Activated CD4-positive, alpha-beta T cell treated with anti-CD3 and anti-CD28 coated beads for 36 hours (primary cell): ENCODE measurements around the gene TAOK1. TPM values are rescaled to one million over a fixed set of nuclear protein-coding genes. Genes with fewer than 3 reads are reported as not detected.

Source experiments
- ATAC-seq: fragments of 200-7000 bp; cut with Tn5 transposase; one replicate; pipeline ENCODE4 v1.10.0; 2021; ENCODE audit warnings: mild to moderate bottlenecking, moderate library complexity
- CTCF ChIA-PET: fragments of 350-600 bp; sonication (Branson Sonifier 250); formaldehyde crosslinking; loops from one replicate; lab custom pipeline; 2021; ENCODE audit warnings: antibody characterized with exemption; lab: Charles Lee
- POLR2A ChIA-PET: fragments of 350-600 bp; sonication (Branson Sonifier 250); formaldehyde crosslinking; loops from one replicate; lab custom pipeline; 2021; ENCODE audit warnings: antibody characterized with exemption, inconsistent platforms; lab: Charles Lee
- DNase-seq: peaks from one replicate; pipeline ENCODE4 v3.0.0-alpha.2; 2020
- H3K27ac Mint-ChIP-seq: one replicate; pipeline ENCODE4 v1.8.0; 2021; ENCODE audit warnings: mixed read lengths
- H3K27me3 Mint-ChIP-seq: one replicate; pipeline ENCODE4 v1.8.0; 2021; ENCODE audit warnings: mixed read lengths
- H3K36me3 Mint-ChIP-seq: one replicate; pipeline ENCODE4 v1.8.0; 2021; ENCODE audit warnings: low read depth, mixed read lengths
- H3K4me1 Mint-ChIP-seq: one replicate; pipeline ENCODE4 v1.8.0; 2021; ENCODE audit warnings: mixed read lengths
- H3K4me3 Mint-ChIP-seq: one replicate; pipeline ENCODE4 v1.8.0; 2021; ENCODE audit warnings: mild to moderate bottlenecking, moderate library complexity, mixed read lengths
- H3K9me3 Mint-ChIP-seq: one replicate; pipeline ENCODE4 v1.8.0; 2021; ENCODE audit warnings: low read depth, mixed read lengths
- intact Hi-C, 2 experiments: fragments of 100-400 bp; cut with DNase I in 1 of 2; cut with micrococcal nuclease in 1 of 2; formaldehyde crosslinking; loops; one replicate each; pipeline versions ENCODE4 v1.14.2 to v1.15.1; 2022 to 2024; cut with DNase I, micrococcal nuclease
- total RNA-seq, 2 experiments: library from RNA; stranded (reverse); gene quantifications; one replicate each; pipeline ENCODE4 v1.2.3, GENCODE V29; 2021

TAOK1 gene
- total RNA-seq, 2 experiments from 2014 or later = 29.9 to 35.1 TPM

DNA sequence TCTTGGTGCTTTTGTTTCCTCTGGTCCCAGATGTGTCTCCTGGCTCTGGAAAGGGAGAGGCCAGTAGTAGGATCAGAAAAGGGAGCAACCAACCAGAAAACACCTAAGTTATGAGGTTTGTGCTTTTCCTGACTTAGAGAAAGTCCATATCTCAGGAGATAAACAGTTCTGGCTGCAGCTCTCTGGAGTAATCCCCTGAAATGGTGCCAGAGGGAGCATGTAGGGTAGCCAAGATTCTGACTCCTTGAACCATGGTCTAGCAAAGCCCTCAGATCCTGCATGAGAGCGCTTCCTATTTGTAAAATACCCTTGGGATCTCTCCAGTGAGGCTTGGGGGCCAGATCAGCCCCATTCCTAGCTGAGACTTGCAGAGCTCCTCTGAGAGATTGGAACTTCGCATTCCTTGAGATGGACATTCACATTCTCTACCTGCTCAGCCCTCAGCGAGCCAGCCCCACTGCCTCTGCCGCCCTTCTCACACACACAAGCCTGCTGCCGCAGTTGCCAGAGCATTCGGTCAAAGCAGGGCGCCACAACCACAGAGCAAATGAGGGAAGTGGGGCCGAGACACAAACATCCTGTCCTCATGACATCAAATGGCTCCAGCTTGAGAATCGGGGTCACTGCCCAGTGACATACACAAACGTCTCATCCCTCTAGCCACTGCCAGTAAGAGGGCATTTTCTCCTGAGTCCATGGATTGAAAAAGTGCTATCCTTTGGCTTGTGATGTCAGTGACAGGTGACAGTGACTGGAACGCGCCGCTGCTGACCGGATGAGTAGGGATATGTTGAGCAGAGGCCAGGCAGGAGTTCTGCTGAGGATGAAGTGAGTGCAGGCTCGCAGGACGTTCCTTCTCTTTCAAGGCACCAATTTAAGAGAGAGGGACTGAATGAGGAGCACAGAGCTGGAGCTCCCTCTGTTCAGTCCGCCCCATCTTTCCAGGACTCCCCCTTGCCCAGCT is 171.7 kb downstream of the TAOK1 start:
- no peaks in the 10 kb centered on the region for H3K27me3 Mint-ChIP-seq
- no peak for ATAC-seq
- intact Hi-C loops = loop anchor here in 1 of 2 experiments (10.0 kb wide), 1 partner anchor 187 kb away; no protein-coding TSS in a partner anchor
- H3K9me3 Mint-ChIP-seq = no peaks in the 10 kb centered on the region
- peaks cover 27% of the 10 kb centered on the region for H3K4me1 Mint-ChIP-seq
- no peak for DNase-seq
- no peak overlapping the region for H3K4me3 Mint-ChIP-seq
- peaks cover 15% of the 10 kb centered on the region for H3K36me3 Mint-ChIP-seq
- no peak overlapping the region for H3K27ac Mint-ChIP-seq
- POLR2A ChIA-PET = no interaction called here
- CTCF ChIA-PET = interaction anchor here (0.6 to 1.0 kb wide), 3 partner anchors 12 to 56 kb away, joined by 3 read pairs; no protein-coding TSS in a partner anchor

DNA sequence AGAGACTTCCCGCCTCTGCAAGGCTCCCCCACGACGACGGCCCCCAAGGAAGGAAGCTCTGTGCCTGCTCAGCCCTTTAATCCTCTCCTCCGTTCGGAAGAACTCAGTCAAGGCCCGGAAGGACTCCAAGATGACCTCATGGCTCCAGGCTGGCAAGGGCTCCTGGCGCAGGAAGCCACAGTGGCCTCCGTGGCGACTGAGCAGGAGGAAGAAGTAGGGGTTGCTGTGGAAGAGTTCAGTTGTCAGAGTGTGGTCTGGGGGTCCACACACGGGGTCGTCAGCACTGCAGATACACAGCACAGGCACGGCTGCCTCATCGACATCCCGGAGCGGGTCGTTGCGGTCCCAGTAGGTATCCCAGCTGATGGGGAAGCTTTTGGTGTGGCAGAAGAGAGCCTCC is 172.5 kb downstream of the TAOK1 start:
- no peaks in the 10 kb centered on the region for H3K9me3 Mint-ChIP-seq
- CTCF ChIA-PET = interaction anchor here (0.6 to 1.0 kb wide), 5 partner anchors 11 to 382 kb away, joined by 3 read pairs; partner anchors contain the start of gene MYO18A
- DNase-seq (no peak), ATAC-seq (no peak)
- POLR2A ChIA-PET = no interaction called here
- intact Hi-C loops = loop anchor here in 1 of 2 experiments (10.0 kb wide), 1 partner anchor 188 kb away; no protein-coding TSS in a partner anchor
- no peak overlapping the region for H3K27ac Mint-ChIP-seq
- H3K4me1 Mint-ChIP-seq = peaks cover 20% of the 10 kb centered on the region
- H3K4me3 Mint-ChIP-seq = no peak overlapping the region
- no peaks in the 10 kb centered on the region for H3K27me3 Mint-ChIP-seq
- peaks cover 15% of the 10 kb centered on the region for H3K36me3 Mint-ChIP-seq

DNA sequence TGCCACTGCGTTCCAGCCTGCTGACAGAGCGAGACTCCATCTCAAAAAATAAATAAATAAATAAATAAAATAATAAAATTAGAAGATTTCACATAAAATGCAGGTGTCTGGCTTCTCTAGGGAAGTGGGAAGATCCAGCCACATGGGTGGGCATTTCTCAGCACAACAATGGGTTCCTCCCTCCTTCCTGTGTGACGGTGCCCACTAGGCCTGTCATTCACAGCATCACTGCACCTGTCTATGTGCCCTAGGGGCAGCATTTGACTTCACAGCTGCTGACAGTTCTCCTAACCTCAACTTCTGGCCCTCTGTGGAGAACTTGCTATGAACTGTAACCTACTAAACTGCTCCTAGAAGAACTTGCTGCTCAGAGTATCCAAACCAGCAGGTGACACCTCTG is 173.7 kb downstream of the TAOK1 start:
- H3K27me3 Mint-ChIP-seq = no peaks in the 10 kb centered on the region
- H3K27ac Mint-ChIP-seq = no peak overlapping the region
- intact Hi-C loops = loop anchor here in 1 of 2 experiments (10.0 kb wide), 1 partner anchor 189 kb away; no protein-coding TSS in a partner anchor
- H3K9me3 Mint-ChIP-seq = no peaks in the 10 kb centered on the region
- DNase-seq = no peak
- no peak for ATAC-seq
- ChIA-PET CTCF (interaction anchor here (0.9 kb wide), 1 partner anchor 29 kb away, joined by 3 read pairs; no protein-coding TSS in a partner anchor), POLR2A (no interaction called here)
- H3K4me1 Mint-ChIP-seq = peaks cover 14% of the 10 kb centered on the region
- peaks cover 15% of the 10 kb centered on the region for H3K36me3 Mint-ChIP-seq
- no peak overlapping the region for H3K4me3 Mint-ChIP-seq

DNA sequence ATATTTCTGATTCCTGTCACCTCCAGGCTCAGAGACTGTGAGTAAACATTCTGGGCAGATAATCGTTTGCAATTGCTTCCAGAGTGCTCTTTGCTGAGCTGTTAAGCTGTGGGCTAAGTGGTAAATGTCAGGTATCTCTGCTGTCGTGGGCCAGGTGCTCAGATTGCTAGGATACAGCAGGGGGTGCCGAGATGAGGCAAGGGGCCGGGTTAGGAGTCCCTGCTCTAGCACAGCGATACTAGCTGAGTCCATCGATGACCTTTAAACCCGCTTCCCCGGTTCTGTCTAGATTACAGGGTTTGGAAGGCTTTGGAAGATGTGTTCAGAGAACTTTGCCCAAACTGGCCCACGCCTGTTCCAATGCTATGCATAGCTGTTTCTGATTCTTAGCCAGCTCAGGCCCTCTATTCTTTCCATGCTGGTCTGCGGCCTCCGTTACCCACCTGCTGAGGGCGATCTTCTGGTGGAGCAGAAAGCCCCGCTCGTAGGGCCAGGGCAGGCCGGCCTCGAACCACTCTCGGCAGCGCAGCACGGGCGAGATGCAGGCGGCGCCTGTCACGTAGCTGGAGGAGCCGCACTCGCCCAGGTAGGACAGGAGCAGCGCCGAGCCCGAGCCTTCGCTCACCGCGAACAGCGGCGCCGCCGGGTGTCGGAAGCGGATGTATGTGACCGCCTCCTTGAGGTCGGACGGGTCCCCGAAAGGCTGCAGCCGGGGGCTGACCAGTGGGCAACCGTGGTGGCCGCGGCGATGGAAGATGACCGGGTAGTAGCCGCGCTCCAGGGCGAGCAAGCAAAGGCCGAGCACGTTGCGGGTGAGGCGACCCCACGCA is 175.7 kb downstream of the TAOK1 start:
- peaks cover 25% of the 10 kb centered on the region for H3K4me1 Mint-ChIP-seq
- no peaks in the 10 kb centered on the region for H3K9me3 Mint-ChIP-seq
- H3K4me3 Mint-ChIP-seq = peak overlapping the region; percentile 97

DNA sequence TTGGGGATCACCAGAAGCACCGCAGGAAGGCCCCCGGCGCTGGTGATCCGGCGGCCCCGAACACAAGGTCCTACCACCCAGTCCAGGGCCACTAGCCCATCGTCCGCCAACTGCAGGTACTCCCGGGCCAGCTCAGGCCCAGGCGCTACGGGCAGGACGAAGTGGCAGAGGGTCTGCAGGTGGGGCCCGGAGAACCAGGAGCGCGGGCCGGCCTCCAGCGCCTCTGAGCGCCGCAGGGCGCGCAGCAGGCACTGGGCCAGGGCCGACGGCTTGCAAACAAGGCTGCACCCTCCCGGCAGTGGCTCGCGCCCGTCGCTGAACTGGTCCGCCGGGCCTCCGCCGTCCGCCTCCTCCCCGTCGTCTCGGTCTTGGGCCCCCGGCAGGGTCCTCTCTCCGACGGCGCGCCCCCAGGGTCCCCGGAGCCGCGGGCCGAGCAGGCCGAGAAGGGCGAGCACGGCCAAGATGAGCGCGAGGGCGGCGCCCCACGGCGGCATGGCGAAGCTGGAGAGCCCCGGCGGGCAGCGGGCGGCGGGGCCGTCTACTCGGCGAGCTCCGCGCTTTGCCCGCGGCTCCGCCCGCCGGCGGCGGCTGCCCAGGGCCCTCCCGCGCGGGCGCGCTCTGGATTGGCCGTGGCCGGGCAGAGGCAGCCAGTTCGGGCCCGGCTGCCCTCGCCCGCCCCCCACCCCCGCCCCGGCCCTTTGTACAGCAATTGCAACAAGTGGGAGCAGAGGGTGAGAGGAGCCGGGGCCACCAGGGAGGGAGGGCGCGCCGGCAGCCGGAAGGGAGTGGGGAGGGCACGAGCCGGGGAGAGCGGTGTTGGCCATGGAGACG is 176.5 kb downstream of the TAOK1 start, which contains the start of gene ABHD15:
ABHD15 (minus strand) TSS at position 565 of the 831 bp plus-strand sequence; CDS start at position 494, 71 bp downstream.
- no peaks in the 10 kb centered on the region for H3K9me3 Mint-ChIP-seq
- DNase-seq (peak; percentile 79), ATAC-seq (peak; percentile 36)
- ChIA-PET CTCF (interaction anchor here (1.0 to 13.5 kb wide), 8 partner anchors 14 to 274 kb away, joined by 3 to 93 read pairs (median 4); partner anchors contain the start of gene ANKRD13B), POLR2A (interaction anchor here (0.7 to 2.8 kb wide), 4 partner anchors 24 to 276 kb away, joined by 3 to 11 read pairs (median 3); no protein-coding TSS in a partner anchor)
- intact Hi-C loops = loop anchor here (1.0 to 10.0 kb wide), 9 partner anchors 176 to 904 kb away; partner anchors contain the start of genes TAOK1 (in 2 of the 2), NEK8 (in 1 of the 2), NUFIP2 (in 1 of the 2) and SDF2 (in 1 of the 2)
- no peaks in the 10 kb centered on the region for H3K27me3 Mint-ChIP-seq
- H3K36me3 Mint-ChIP-seq = peaks cover 17% of the 10 kb centered on the region
- peak within 1 kb of the TSS; percentile 96 for H3K27ac Mint-ChIP-seq
- peaks cover 25% of the 10 kb centered on the region for H3K4me1 Mint-ChIP-seq
- peak within 1 kb of the TSS; percentile 97 for H3K4me3 Mint-ChIP-seq

More for the DNA sequence above, 175.7 kb downstream of the TAOK1 start:
- DNase-seq (peak; percentile 80), ATAC-seq (peak; percentile 12)
- ChIA-PET POLR2A (interaction anchor here (1.0 to 2.8 kb wide), 3 partner anchors 25 to 50 kb away, joined by 3 to 11 read pairs (median 3); no protein-coding TSS in a partner anchor), CTCF (interaction anchor here (0.5 to 13.5 kb wide), 8 partner anchors 27 to 1329 kb away, joined by 3 to 93 read pairs (median 4); partner anchors contain the start of gene ANKRD13B)
- intact Hi-C loops = loop anchor here (2.0 to 10.0 kb wide), 8 partner anchors 175 to 904 kb away; partner anchors contain the start of genes NEK8 (in 1 of the 2), NUFIP2 (in 1 of the 2), SDF2 (in 1 of the 2) and SUPT6H (in 1 of the 2)
- H3K27me3 Mint-ChIP-seq = no peaks in the 10 kb centered on the region
- H3K27ac Mint-ChIP-seq = peak overlapping the region; percentile 87
- H3K36me3 Mint-ChIP-seq = peaks cover 18% of the 10 kb centered on the region

DNA sequence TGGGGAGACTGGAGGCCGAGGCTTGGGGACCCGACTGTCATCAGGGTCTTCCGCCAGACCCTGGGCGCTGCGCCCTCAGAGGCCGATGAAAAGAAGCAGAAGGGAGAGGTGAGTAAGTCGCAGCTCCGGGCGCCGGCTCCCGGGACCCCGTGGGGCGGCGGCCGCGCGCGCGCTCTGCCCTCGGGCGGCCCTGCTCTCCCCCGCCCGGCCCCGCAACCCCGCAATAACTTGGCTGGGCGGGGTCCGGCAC is 177.1 kb downstream of the TAOK1 start:
- no peaks in the 10 kb centered on the region for H3K27me3 Mint-ChIP-seq
- ATAC-seq (peak; percentile 3), DNase-seq (no peak)
- H3K4me1 Mint-ChIP-seq = peaks cover 25% of the 10 kb centered on the region
- ChIA-PET POLR2A (interaction anchor here (1.3 to 2.8 kb wide), 2 partner anchors 24 to 49 kb away, joined by 3 to 11 read pairs; no protein-coding TSS in a partner anchor), CTCF (interaction anchor here (1.0 to 13.5 kb wide), 8 partner anchors 14 to 272 kb away, joined by 3 to 93 read pairs (median 4); partner anchors contain the start of gene ANKRD13B)
- H3K27ac Mint-ChIP-seq = peak overlapping the region; percentile 42
- peaks cover 12% of the 10 kb centered on the region for H3K36me3 Mint-ChIP-seq
- no peaks in the 10 kb centered on the region for H3K9me3 Mint-ChIP-seq
- H3K4me3 Mint-ChIP-seq = peak overlapping the region; percentile 97
- intact Hi-C loops = loop anchor here (1.0 to 10.0 kb wide), 9 partner anchors 176 to 905 kb away; partner anchors contain the start of genes TAOK1 (in 2 of the 2), NEK8 (in 1 of the 2), NUFIP2 (in 1 of the 2) and SDF2 (in 1 of the 2)

DNA sequence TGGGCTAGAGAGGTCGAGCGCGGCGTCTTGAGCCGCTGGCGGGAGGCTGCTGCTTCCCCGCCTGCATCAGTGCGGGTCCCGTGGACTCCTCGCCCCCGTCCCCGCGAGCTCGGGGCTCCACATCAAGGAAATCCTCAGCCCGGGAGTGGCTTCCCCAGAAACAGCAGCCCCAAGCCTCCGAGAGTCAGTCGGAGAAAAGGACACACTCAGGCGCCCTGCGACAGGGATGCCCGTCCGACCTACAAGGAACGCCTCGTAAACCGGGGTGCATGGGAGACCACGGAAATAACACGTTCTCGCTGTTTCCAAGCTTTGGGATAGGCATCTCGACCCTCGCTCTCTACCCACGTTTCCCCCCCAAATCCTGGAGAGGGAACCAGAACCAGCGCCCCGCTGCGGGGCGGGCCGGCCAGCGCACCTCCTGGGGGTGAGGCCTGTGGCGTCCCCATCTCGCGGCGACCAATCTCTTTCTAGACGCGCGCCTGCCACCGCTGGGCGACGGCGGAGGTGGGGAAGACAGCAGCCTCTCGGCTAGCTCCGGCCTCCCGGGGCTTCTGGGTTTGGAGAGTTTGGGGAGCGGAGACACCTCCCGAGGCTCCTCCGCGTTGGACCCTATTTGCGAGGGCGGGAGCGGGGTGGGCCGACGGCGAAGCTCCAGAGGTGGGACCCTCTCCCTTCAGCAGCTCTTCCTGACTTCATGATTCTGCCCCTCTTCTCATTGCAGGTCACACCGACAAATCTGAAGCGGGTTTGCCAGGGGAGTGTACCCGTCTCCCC is 177.6 kb downstream of the TAOK1 start:
- no peaks in the 10 kb centered on the region for H3K9me3 Mint-ChIP-seq
- peak; percentile 90 for DNase-seq
- intact Hi-C loops = loop anchor here (1.0 to 10.0 kb wide), 17 partner anchors 21 to 905 kb away; partner anchors contain the start of genes GIT1 (in 2 of the 2), NUFIP2 (in 2 of the 2), TAOK1 (in 2 of the 2) and NEK8 (in 1 of the 2)
- CTCF ChIA-PET = interaction anchor here (0.6 to 13.5 kb wide), 15 partner anchors 9 to 389 kb away, joined by 3 to 93 read pairs (median 4); partner anchors contain the start of gene ANKRD13B
- ATAC-seq = peak; percentile 67
- H3K27ac Mint-ChIP-seq = peak overlapping the region; percentile 96
- peak overlapping the region; percentile 97 for H3K4me3 Mint-ChIP-seq
- POLR2A ChIA-PET = interaction anchor here (0.6 to 2.8 kb wide), 3 partner anchors 49 to 387 kb away, joined by 3 to 11 read pairs (median 5); partner anchors contain the start of gene MYO18A
- no peaks in the 10 kb centered on the region for H3K27me3 Mint-ChIP-seq
- peaks cover 7% of the 10 kb centered on the region for H3K36me3 Mint-ChIP-seq
- peaks cover 25% of the 10 kb centered on the region for H3K4me1 Mint-ChIP-seq

DNA sequence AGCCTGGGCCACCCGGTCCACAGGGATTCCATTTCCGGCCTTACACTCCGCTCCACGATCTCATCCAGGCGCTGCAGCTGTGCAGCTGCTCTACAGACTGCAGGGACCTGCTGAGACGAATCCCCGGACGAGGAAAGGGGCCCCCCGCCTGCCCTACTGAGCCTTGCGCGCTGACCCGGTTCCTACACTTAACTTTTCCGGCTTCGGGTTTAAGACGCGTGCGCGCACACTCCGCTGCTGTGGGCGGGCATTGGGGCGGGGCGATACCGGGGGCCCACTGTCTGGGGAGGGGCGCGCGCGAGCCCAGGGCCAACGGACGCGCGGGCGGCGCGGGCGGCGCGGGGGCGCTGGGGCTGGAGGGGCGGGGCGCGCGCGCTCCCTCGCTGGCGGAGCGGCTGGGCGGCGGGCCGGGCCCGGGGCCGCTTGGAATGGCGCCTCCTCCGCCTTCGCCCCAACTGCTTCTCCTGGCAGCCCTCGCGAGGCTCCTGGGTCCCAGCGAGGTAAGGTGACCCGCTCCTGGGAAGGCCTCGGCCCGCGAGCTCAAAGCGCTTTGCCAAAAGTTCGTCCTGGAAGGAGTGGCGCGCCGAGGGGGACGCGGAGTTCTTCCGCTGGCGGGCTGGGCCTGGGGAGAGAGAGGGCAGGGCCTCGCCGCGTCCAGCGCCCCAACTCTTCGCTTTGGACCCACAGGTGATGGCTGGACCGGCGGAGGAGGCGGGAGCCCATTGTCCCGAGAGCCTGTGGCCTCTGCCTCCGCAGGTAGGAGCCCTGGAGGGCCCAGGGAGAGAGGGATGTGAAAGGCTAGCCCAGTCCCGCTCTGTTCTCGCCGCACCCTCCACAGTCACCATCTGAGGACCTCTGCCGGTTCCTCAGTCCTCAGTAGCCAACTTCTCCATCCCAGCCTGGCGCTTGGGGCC is 178.4 kb downstream of the TAOK1 start, which contains the start of gene TP53I13:
TP53I13 (plus strand) TSS at position 371 of the 914 bp plus-strand sequence; CDS start at position 429, 58 bp downstream.
- peak within 1 kb of the TSS; percentile 97 for H3K4me3 Mint-ChIP-seq
- intact Hi-C loops = loop anchor here (1.0 to 10.0 kb wide), 14 partner anchors 20 to 906 kb away; partner anchors contain the start of genes GIT1 (in 2 of the 2), NUFIP2 (in 2 of the 2), NEK8 (in 1 of the 2) and SDF2 (in 1 of the 2)
- peaks cover 8% of the 10 kb centered on the region for H3K36me3 Mint-ChIP-seq
- no peaks in the 10 kb centered on the region for H3K27me3 Mint-ChIP-seq
- ChIA-PET CTCF (interaction anchor here (0.6 to 13.5 kb wide), 16 partner anchors 8 to 390 kb away, joined by 3 to 93 read pairs (median 4); partner anchors contain the start of genes ANKRD13B and GIT1), POLR2A (interaction anchor here (0.6 to 2.8 kb wide), 2 partner anchors 48 to 290 kb away, joined by 3 to 11 read pairs; no protein-coding TSS in a partner anchor)
- no peaks in the 10 kb centered on the region for H3K9me3 Mint-ChIP-seq
- DNase-seq = peak; percentile 96
- peak within 1 kb of the TSS; percentile 96 for H3K27ac Mint-ChIP-seq
- ATAC-seq = peak; percentile 64
- H3K4me1 Mint-ChIP-seq = peaks cover 30% of the 10 kb centered on the region
